Neural cell (in vitro differentiated cells): ENCODE results near the gene TOR1AIP2. TPM values are rescaled to one million over a fixed set of nuclear protein-coding genes. Genes with fewer than 3 reads are reported as not detected.

Experiments used
- H2AFZ ChIP-seq: fragments of 200-600, 300-800 bp; sonication (generic), shearing (Covaris generic); 2 replicates; pipeline ENCODE4 v1.6.0; 2014; ENCODE audit warnings: low read depth, mild to moderate bottlenecking, antibody characterized with exemption, low read length, moderate library complexity
- H3F3A ChIP-seq: fragments of 200-600 bp; shearing (Covaris generic); 2 replicates; pipeline ENCODE4 v1.6.1; 2016; ENCODE audit warnings: mild to moderate bottlenecking, moderate library complexity, mixed read lengths, antibody characterized with exemption, low read length; ENCODE audit not compliant: insufficient read depth, poor library complexity, severe bottlenecking
- H3K27ac ChIP-seq: fragments of 200-600, 300-800 bp; sonication (generic), shearing (Covaris generic); 2 replicates; pipeline ENCODE4 v1.5.1; 2014; ENCODE audit warnings: mild to moderate bottlenecking, low read length, moderate library complexity
- H3K27me3 ChIP-seq: fragments of 300-800, 200-600 bp; sonication (generic), shearing (Covaris generic); 2 replicates; pipeline ENCODE4 v1.6.0; 2014; ENCODE audit warnings: mild to moderate bottlenecking, low read depth, low read length, moderate library complexity; ENCODE audit not compliant: insufficient read depth
- H3K36me3 ChIP-seq: fragments of 300-800, 200-600 bp; sonication (generic), shearing (Covaris generic); 2 replicates; pipeline ENCODE4 v1.5.1; 2014; ENCODE audit warnings: mild to moderate bottlenecking, antibody characterized with exemption, low read length, moderate library complexity; ENCODE audit not compliant: insufficient read depth
- H3K4me2 ChIP-seq: fragments of 300-800, 200-600 bp; sonication (generic), shearing (Covaris generic); 2 replicates; pipeline ENCODE4 v1.6.0; 2014; ENCODE audit warnings: mild to moderate bottlenecking, low read length
- H3K4me3 ChIP-seq: fragments of 300-800, 200-600 bp; sonication (generic), shearing (Covaris generic); 2 replicates; pipeline ENCODE4 v1.5.1; 2014; ENCODE audit warnings: mild to moderate bottlenecking, low read length, moderate library complexity
- H3K79me2 ChIP-seq: fragments of 200-600 bp; shearing (Covaris generic); replicated peaks from 2 replicates; pipeline ENCODE4 v1.6.0; 2014; ENCODE audit warnings: mild to moderate bottlenecking, low read length, moderate library complexity; ENCODE audit not compliant: insufficient read depth
- H3K9ac ChIP-seq: fragments of 300-800, 200-600 bp; sonication (generic), shearing (Covaris generic); 2 replicates; pipeline ENCODE4 v1.6.1; 2016; ENCODE audit warnings: mild to moderate bottlenecking, low read length, mixed read lengths
- H3K9me2 ChIP-seq: fragments of 200-600 bp; shearing (Covaris generic); 2 replicates; pipeline ENCODE4 v1.6.1; 2016; ENCODE audit warnings: mild to moderate bottlenecking, low read length, mixed read lengths; ENCODE audit not compliant: insufficient read depth
- H3K9me3 ChIP-seq: fragments of 200-600, 300-800 bp; sonication (generic), shearing (Covaris generic); 2 replicates; pipeline ENCODE4 v1.6.1; 2016; ENCODE audit warnings: mild to moderate bottlenecking, mixed run types, low read length, moderate library complexity, mixed read lengths
- H4K20me1 ChIP-seq: fragments of 200-600 bp; shearing (Covaris generic); 2 replicates; pipeline ENCODE4 v1.6.1; 2016; ENCODE audit warnings: mild to moderate bottlenecking, mixed run types; ENCODE audit not compliant: insufficient read depth
- EP300 ChIP-seq: fragments of 450-650 bp; conservative IDR thresholded peaks from 2 replicates; pipeline ENCODE4 v1.6.1; 2014; ENCODE audit warnings: antibody characterized with exemption, mild to moderate bottlenecking, moderate library complexity; ENCODE audit not compliant: poor library complexity, severe bottlenecking
- EZH2 ChIP-seq: fragments of 200-600, 300-800 bp; shearing (Covaris generic), sonication (generic); IDR thresholded peaks from 2 replicates; pipeline ENCODE4 v1.6.1; 2014; ENCODE audit warnings: antibody characterized with exemption, low read length, borderline replicate concordance, mild to moderate bottlenecking; ENCODE audit not compliant: insufficient read depth, poor library complexity, severe bottlenecking
- MXI1 ChIP-seq: fragments of 450-650 bp; conservative IDR thresholded peaks from 2 replicates; pipeline ENCODE4 v1.6.1; 2014; ENCODE audit warnings: antibody characterized with exemption, mild to moderate bottlenecking; ENCODE audit not compliant: poor library complexity, severe bottlenecking
- POLR2AphosphoS5 ChIP-seq: IDR thresholded peaks from 2 replicates; pipeline ENCODE4 v1.6.1; 2012
- RAD21 ChIP-seq: fragments of 450-650 bp; conservative IDR thresholded peaks from 2 replicates; pipeline ENCODE4 v1.6.1; 2014; ENCODE audit warnings: antibody characterized with exemption, mild to moderate bottlenecking, moderate library complexity
- SMC3 ChIP-seq: fragments of 450-650 bp; conservative IDR thresholded peaks from 2 replicates; pipeline ENCODE4 v1.6.1; 2014; ENCODE audit warnings: antibody characterized with exemption, mild to moderate bottlenecking, moderate library complexity; ENCODE audit not compliant: poor library complexity
- TAF1 ChIP-seq: IDR thresholded peaks from 2 replicates; pipeline ENCODE4 v1.6.1; 2012; ENCODE audit warnings: low read depth
- polyA plus RNA-seq: library from polyadenylated mRNA; depleted of rRNA; stranded (reverse); fragments of >200 nt; gene quantifications from 2 replicates; pipeline ENCODE4 v1.2.3, GENCODE V29; 2014
- TF ChIP-seq, protein P1 (sequence below): fragments of 450-650 bp; IDR thresholded peaks from 2 replicates; pipeline ENCODE4 v1.5.1; 2014; ENCODE audit warnings: antibody characterized with exemption, mild to moderate bottlenecking, moderate library complexity; ENCODE audit not compliant: poor library complexity, severe bottlenecking
- TF ChIP-seq, protein P2 (sequence below): IDR thresholded peaks from 2 replicates; pipeline ENCODE4 v1.6.1; 2012; ENCODE audit warnings: borderline replicate concordance

The TOR1AIP2 gene
- polyA plus RNA-seq, 1 donor from 2014 or later: 44.7 TPM

DNA sequence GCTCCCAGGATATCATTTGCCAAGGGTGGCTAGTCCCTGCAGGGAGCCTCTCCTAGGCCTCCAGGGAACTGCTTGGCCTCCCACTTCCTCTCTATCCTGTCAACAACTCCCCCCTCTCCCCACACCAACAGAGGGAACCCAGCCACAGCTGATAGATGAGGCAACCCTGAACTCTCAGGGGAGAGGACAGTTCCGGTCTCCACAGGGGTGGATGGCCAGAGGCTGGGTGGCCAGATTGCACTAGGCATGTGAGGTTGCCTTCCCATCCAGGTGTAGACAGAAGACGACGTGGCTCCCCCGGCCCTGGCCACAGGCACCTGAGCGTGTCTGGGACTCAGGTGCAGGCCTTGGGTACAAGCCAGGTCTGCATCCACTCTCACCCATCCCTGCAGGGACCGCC, 53.3 kb downstream of the TOR1AIP2 start:
- TF ChIP-seq EZH2: no peak
- TF ChIP-seq RAD21: no peak
- TF ChIP-seq SMC3: no peak
- no peak for TF ChIP-seq MXI1
- TF ChIP-seq POLR2AphosphoS5: no peak
- TF ChIP-seq, protein P1, sequence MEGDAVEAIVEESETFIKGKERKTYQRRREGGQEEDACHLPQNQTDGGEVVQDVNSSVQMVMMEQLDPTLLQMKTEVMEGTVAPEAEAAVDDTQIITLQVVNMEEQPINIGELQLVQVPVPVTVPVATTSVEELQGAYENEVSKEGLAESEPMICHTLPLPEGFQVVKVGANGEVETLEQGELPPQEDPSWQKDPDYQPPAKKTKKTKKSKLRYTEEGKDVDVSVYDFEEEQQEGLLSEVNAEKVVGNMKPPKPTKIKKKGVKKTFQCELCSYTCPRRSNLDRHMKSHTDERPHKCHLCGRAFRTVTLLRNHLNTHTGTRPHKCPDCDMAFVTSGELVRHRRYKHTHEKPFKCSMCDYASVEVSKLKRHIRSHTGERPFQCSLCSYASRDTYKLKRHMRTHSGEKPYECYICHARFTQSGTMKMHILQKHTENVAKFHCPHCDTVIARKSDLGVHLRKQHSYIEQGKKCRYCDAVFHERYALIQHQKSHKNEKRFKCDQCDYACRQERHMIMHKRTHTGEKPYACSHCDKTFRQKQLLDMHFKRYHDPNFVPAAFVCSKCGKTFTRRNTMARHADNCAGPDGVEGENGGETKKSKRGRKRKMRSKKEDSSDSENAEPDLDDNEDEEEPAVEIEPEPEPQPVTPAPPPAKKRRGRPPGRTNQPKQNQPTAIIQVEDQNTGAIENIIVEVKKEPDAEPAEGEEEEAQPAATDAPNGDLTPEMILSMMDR: no peak
- TF ChIP-seq EP300: no peak
- TF ChIP-seq, protein P2, sequence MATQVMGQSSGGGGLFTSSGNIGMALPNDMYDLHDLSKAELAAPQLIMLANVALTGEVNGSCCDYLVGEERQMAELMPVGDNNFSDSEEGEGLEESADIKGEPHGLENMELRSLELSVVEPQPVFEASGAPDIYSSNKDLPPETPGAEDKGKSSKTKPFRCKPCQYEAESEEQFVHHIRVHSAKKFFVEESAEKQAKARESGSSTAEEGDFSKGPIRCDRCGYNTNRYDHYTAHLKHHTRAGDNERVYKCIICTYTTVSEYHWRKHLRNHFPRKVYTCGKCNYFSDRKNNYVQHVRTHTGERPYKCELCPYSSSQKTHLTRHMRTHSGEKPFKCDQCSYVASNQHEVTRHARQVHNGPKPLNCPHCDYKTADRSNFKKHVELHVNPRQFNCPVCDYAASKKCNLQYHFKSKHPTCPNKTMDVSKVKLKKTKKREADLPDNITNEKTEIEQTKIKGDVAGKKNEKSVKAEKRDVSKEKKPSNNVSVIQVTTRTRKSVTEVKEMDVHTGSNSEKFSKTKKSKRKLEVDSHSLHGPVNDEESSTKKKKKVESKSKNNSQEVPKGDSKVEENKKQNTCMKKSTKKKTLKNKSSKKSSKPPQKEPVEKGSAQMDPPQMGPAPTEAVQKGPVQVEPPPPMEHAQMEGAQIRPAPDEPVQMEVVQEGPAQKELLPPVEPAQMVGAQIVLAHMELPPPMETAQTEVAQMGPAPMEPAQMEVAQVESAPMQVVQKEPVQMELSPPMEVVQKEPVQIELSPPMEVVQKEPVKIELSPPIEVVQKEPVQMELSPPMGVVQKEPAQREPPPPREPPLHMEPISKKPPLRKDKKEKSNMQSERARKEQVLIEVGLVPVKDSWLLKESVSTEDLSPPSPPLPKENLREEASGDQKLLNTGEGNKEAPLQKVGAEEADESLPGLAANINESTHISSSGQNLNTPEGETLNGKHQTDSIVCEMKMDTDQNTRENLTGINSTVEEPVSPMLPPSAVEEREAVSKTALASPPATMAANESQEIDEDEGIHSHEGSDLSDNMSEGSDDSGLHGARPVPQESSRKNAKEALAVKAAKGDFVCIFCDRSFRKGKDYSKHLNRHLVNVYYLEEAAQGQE: no peak
- TF ChIP-seq TAF1: no peak
- no peak overlapping the region for H2AFZ ChIP-seq

DNA sequence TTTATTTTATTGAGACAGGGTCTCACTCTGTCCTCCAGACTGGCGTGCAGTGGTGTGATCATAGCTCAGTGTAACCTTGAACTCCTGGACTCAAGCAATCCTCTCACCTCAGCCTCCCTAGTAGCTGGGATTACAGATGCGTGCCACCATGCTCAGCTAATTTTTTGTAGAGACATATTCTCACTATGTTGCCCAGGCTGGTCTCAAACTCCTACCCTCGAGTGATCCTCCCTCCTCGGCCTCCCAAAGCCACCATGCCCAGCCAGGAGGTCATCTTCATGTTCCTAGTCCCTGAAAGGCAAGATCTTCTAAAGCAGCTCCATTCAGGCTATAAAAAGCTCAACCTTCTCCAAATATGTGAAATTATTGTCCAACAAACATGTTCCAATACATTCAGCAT, 53.9 kb downstream of the TOR1AIP2 start:
- Histone ChIP-seq H3K79me2 (no peaks in the 10 kb centered on the region), H2AFZ (no peak overlapping the region)

More for the DNA sequence above, 53.3 kb downstream of the TOR1AIP2 start:
- no peaks in the 10 kb centered on the region for H3F3A ChIP-seq
- no peaks in the 10 kb centered on the region for H4K20me1 ChIP-seq
- no peak overlapping the region for H3K4me2 ChIP-seq
- H3K79me2 ChIP-seq: no peaks in the 10 kb centered on the region
- no peak overlapping the region for H3K27ac ChIP-seq
- no peak overlapping the region for H3K4me3 ChIP-seq
- no peaks in the 10 kb centered on the region for H3K27me3 ChIP-seq
- H3K9me2 ChIP-seq: no peaks in the 10 kb centered on the region
- no peaks in the 10 kb centered on the region for H3K9me3 ChIP-seq
- no peaks in the 10 kb centered on the region for H3K36me3 ChIP-seq
- H3K9ac ChIP-seq: no peak overlapping the region

DNA sequence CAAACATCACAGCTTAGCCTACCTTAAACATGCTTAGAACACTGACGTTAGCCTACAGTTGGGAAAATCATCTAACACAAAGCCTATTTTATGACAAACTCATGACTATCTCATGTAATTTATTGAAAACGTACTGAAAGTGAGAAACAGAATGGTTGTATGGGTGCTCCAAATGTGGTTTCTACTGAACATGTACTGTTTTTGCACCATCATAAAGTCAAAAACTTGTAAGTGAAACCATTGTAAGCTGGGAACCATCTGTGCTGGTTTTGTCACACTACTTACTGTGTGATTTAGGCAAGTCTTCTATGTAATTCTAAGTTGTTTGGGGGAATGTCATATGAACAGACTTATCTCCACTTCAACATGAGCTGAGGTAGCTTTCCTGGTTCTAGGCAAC, 55.5 kb downstream of the TOR1AIP2 start:
- Histone ChIP-seq H4K20me1 (no peaks in the 10 kb centered on the region), H3K27me3 (no peaks in the 10 kb centered on the region), H3K27ac (no peak overlapping the region), H3F3A (no peaks in the 10 kb centered on the region), H3K9me3 (no peaks in the 10 kb centered on the region), H3K79me2 (no peaks in the 10 kb centered on the region), H3K9ac (no peak overlapping the region), H2AFZ (no peak overlapping the region), H3K4me3 (no peak overlapping the region), H3K9me2 (no peaks in the 10 kb centered on the region), H3K4me2 (no peak overlapping the region), H3K36me3 (no peaks in the 10 kb centered on the region)
- TF ChIP-seq EZH2 (no peak), EP300 (no peak), TAF1 (no peak), POLR2AphosphoS5 (no peak), SMC3 (no peak), MXI1 (no peak), RAD21 (no peak)
- TF ChIP-seq, protein P2: no peak
- TF ChIP-seq, protein P1: no peak

More for the DNA sequence above, 53.9 kb downstream of the TOR1AIP2 start:
- no peaks in the 10 kb centered on the region for H3K36me3 ChIP-seq
- no peak overlapping the region for H3K9ac ChIP-seq
- H3K9me2 ChIP-seq: no peaks in the 10 kb centered on the region
- TF ChIP-seq EP300: no peak
- no peaks in the 10 kb centered on the region for H3K9me3 ChIP-seq
- no peaks in the 10 kb centered on the region for H3K27me3 ChIP-seq
- H3F3A ChIP-seq: no peaks in the 10 kb centered on the region
- H3K4me2 ChIP-seq: no peak overlapping the region
- no peak overlapping the region for H3K27ac ChIP-seq
- no peak overlapping the region for H3K4me3 ChIP-seq
- H4K20me1 ChIP-seq: no peaks in the 10 kb centered on the region
